ENCODE data around the gene CCDC85C.
"Not testable (repeated sequence)": the region's sequence is repeated elsewhere in the genome, so short reads cannot be mapped to it uniquely, and the experiment has no call there.

The CCDC85C gene

GRCh38 chr14:99643343-99643742 is 39.3 kb upstream of the CCDC85C start:
- Histone ChIP-seq H3K27me3 (ENCODE audit: insufficient read depth, low read length, poor library complexity) (no peaks in the 10 kb centered on the region), H3K79me2 (ENCODE audit: control insufficient read depth, insufficient read depth, low read length) (no peaks in the 10 kb centered on the region), H4K5ac (ENCODE audit: low read length) (no peak overlapping the region), H3K36me3 (ENCODE audit: control insufficient read depth, insufficient read depth, low read length) (no peaks in the 10 kb centered on the region), H3K4me3 (ENCODE audit: low read length) (no peak overlapping the region), H3K27ac (ENCODE audit: low read depth, low read length) (no peak overlapping the region), H3K4me2 (ENCODE audit: low read length) (no peak overlapping the region), H2BK15ac (replicated peaks; ENCODE audit: low read depth) (no peak overlapping the region), H2AK5ac (ENCODE audit: low read length) (no peak overlapping the region), H3K79me1 (ENCODE audit: low read length) (no peaks in the 10 kb centered on the region), H3K23ac (ENCODE audit: low read length) (no peak overlapping the region), H3K18ac (ENCODE audit: low read length) (no peak overlapping the region), H4K8ac (ENCODE audit: low read depth, low read length) (no peak overlapping the region), H3K56ac (ENCODE audit: low read length) (no peak overlapping the region), H3K4me1 (ENCODE audit: control insufficient read depth, low read depth, low read length) (peaks cover 8% of the 10 kb centered on the region), H3K4ac (ENCODE audit: low read depth, low read length) (no peak overlapping the region), H2BK120ac (ENCODE audit: low read depth, low read length) (no peak overlapping the region), H3K9ac (ENCODE audit: low read length) (no peak overlapping the region), H2BK5ac (ENCODE audit: low read length) (no peak overlapping the region)
- whole genome bisulfite sequencing (ENCODE audit: extremely low coverage, insufficient coverage, low lambda C conversion rate), result no CpG with 5 or more reads among the region's 6 CpGs
- no peak for DNase-seq

DNA sequence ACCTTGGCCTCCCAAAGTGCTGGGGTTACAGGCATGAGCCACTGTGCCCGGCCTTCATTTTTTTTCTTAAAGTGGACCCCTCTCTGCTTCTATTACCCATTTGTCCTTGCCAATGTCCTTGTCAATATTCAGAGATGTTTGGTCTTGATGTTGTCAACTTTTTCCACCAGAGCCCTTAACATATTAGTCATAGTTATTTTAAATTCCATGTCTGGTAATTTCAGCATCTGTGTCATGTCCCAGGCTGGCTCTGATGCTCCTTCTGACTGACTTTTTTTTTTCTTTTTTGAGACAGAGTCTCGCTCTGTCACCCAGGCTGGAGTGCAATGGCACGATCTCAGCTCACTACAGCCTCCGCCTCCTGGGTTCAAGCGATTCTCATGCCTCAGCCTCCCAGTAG is 38.8 kb upstream of the CCDC85C start:
- not testable (repeated sequence) for H3K56ac ChIP-seq (ENCODE audit: low read length); H3K4ac ChIP-seq (ENCODE audit: low read depth, low read length); H3K18ac ChIP-seq (ENCODE audit: low read length); H2BK120ac ChIP-seq (ENCODE audit: low read depth, low read length); H3K9ac ChIP-seq (ENCODE audit: low read length); H4K8ac ChIP-seq (ENCODE audit: low read depth, low read length); H3K79me1 ChIP-seq (ENCODE audit: low read length); H3K4me2 ChIP-seq (ENCODE audit: low read length); H3K4me1 ChIP-seq (ENCODE audit: control insufficient read depth, low read depth, low read length); H2BK5ac ChIP-seq (ENCODE audit: low read length); H3K4me3 ChIP-seq (ENCODE audit: low read length); H3K23ac ChIP-seq (ENCODE audit: low read length); DNase-seq; H3K79me2 ChIP-seq (ENCODE audit: control insufficient read depth, insufficient read depth, low read length); H3K36me3 ChIP-seq (ENCODE audit: control insufficient read depth, insufficient read depth, low read length); H2BK15ac ChIP-seq (replicated peaks; ENCODE audit: low read depth); H3K27ac ChIP-seq (ENCODE audit: low read depth, low read length); H3K27me3 ChIP-seq (ENCODE audit: insufficient read depth, low read length, poor library complexity); H2AK5ac ChIP-seq (ENCODE audit: low read length); H4K5ac ChIP-seq (ENCODE audit: low read length)
- WGBS (ENCODE audit: extremely low coverage, insufficient coverage, low lambda C conversion rate), result no CpG with 5 or more reads among the region's 5 CpGs

- H2BK15ac ChIP-seq (replicated peaks; ENCODE audit: low read depth), result no peak overlapping the region
- H3K4me2 ChIP-seq (ENCODE audit: low read length), result no peak overlapping the region
- H2AK5ac ChIP-seq (ENCODE audit: low read length), result no peak overlapping the region
- no peak overlapping the region for H4K5ac ChIP-seq (ENCODE audit: low read length)
- H3K36me3 ChIP-seq (ENCODE audit: control insufficient read depth, insufficient read depth, low read length), result no peaks in the 10 kb centered on the region
- no peak overlapping the region for H3K18ac ChIP-seq (ENCODE audit: low read length)
- no peak overlapping the region for H2BK120ac ChIP-seq (ENCODE audit: low read depth, low read length)
- H3K23ac ChIP-seq (ENCODE audit: low read length), result no peak overlapping the region
- no CpG with 5 or more reads among the region's 7 CpGs for WGBS (ENCODE audit: extremely low coverage, insufficient coverage, low lambda C conversion rate)
- H3K4me1 ChIP-seq (ENCODE audit: control insufficient read depth, low read depth, low read length), result no peaks in the 10 kb centered on the region
- H3K56ac ChIP-seq (ENCODE audit: low read length), result no peak overlapping the region
- no peak overlapping the region for H3K4me3 ChIP-seq (ENCODE audit: low read length)
- no peaks in the 10 kb centered on the region for H3K79me1 ChIP-seq (ENCODE audit: low read length)
- no peak overlapping the region for H2BK5ac ChIP-seq (ENCODE audit: low read length)
- no peaks in the 10 kb centered on the region for H3K27me3 ChIP-seq (ENCODE audit: insufficient read depth, low read length, poor library complexity)
- no peak overlapping the region for H3K27ac ChIP-seq (ENCODE audit: low read depth, low read length)
- H3K4ac ChIP-seq (ENCODE audit: low read depth, low read length), result no peak overlapping the region
- no peak for DNase-seq
- H3K79me2 ChIP-seq (ENCODE audit: control insufficient read depth, insufficient read depth, low read length), result no peaks in the 10 kb centered on the region
- no peak overlapping the region for H3K9ac ChIP-seq (ENCODE audit: low read length)
- H4K8ac ChIP-seq (ENCODE audit: low read depth, low read length), result no peak overlapping the region
Measured at GRCh38 chr14:99637624-99638023, 33.6 kb upstream of the CCDC85C start.

DNA sequence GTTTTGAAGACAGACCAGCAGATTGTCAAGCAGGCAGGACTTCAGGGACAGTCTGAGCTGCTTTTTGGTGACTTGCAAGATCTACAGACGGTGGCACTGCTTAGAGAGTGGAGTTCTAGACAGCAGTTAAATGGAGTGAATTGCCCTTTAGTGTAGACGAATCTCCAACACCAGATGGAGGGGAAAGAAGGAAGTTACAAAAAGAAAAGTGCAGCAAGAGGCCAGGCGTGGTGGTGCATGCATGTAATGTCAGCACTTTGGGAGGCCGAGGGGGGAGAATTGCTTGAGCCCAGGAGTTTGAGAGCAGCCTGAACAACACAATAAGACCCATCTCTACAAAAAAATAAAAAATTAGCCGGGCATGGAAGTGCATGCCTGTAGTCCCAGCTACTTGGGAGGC is 32.5 kb upstream of the CCDC85C start:
- no peaks in the 10 kb centered on the region for H3K4me1 ChIP-seq (ENCODE audit: control insufficient read depth, low read depth, low read length)
- H3K9ac ChIP-seq (ENCODE audit: low read length), result no peak overlapping the region
- no peak overlapping the region for H3K4me2 ChIP-seq (ENCODE audit: low read length)
- no peak overlapping the region for H3K4ac ChIP-seq (ENCODE audit: low read depth, low read length)
- H2BK15ac ChIP-seq (replicated peaks; ENCODE audit: low read depth), result no peak overlapping the region
- no peaks in the 10 kb centered on the region for H3K79me1 ChIP-seq (ENCODE audit: low read length)
- no peak overlapping the region for H3K23ac ChIP-seq (ENCODE audit: low read length)
- WGBS (ENCODE audit: extremely low coverage, insufficient coverage, low lambda C conversion rate), result no CpG with 5 or more reads among the region's 5 CpGs
- no peaks in the 10 kb centered on the region for H3K27me3 ChIP-seq (ENCODE audit: insufficient read depth, low read length, poor library complexity)
- no peak overlapping the region for H3K18ac ChIP-seq (ENCODE audit: low read length)
- no peak overlapping the region for H3K27ac ChIP-seq (ENCODE audit: low read depth, low read length)
- H4K8ac ChIP-seq (ENCODE audit: low read depth, low read length), result no peak overlapping the region
- no peak overlapping the region for H2BK120ac ChIP-seq (ENCODE audit: low read depth, low read length)
- no peak overlapping the region for H2AK5ac ChIP-seq (ENCODE audit: low read length)
- H3K4me3 ChIP-seq (ENCODE audit: low read length), result no peak overlapping the region
- no peak overlapping the region for H2BK5ac ChIP-seq (ENCODE audit: low read length)
- DNase-seq, result no peak
- no peak overlapping the region for H3K56ac ChIP-seq (ENCODE audit: low read length)
- no peaks in the 10 kb centered on the region for H3K79me2 ChIP-seq (ENCODE audit: control insufficient read depth, insufficient read depth, low read length)
- no peak overlapping the region for H4K5ac ChIP-seq (ENCODE audit: low read length)
- H3K36me3 ChIP-seq (ENCODE audit: control insufficient read depth, insufficient read depth, low read length), result no peaks in the 10 kb centered on the region

- H3K4me1 ChIP-seq (ENCODE audit: control insufficient read depth, low read depth, low read length), result no peaks in the 10 kb centered on the region
- no peak overlapping the region for H2BK15ac ChIP-seq (replicated peaks; ENCODE audit: low read depth)
- no peak overlapping the region for H3K4me3 ChIP-seq (ENCODE audit: low read length)
- no peak overlapping the region for H3K18ac ChIP-seq (ENCODE audit: low read length)
- H2AK5ac ChIP-seq (ENCODE audit: low read length), result no peak overlapping the region
- H3K4ac ChIP-seq (ENCODE audit: low read depth, low read length), result no peak overlapping the region
- H2BK120ac ChIP-seq (ENCODE audit: low read depth, low read length), result no peak overlapping the region
- no peak overlapping the region for H3K56ac ChIP-seq (ENCODE audit: low read length)
- no peak overlapping the region for H4K5ac ChIP-seq (ENCODE audit: low read length)
- no peaks in the 10 kb centered on the region for H3K79me2 ChIP-seq (ENCODE audit: control insufficient read depth, insufficient read depth, low read length)
- H3K36me3 ChIP-seq (ENCODE audit: control insufficient read depth, insufficient read depth, low read length), result no peaks in the 10 kb centered on the region
- H3K79me1 ChIP-seq (ENCODE audit: low read length), result no peaks in the 10 kb centered on the region
- H2BK5ac ChIP-seq (ENCODE audit: low read length), result no peak overlapping the region
- H3K27ac ChIP-seq (ENCODE audit: low read depth, low read length), result no peak overlapping the region
- no peak for DNase-seq
- no peak overlapping the region for H4K8ac ChIP-seq (ENCODE audit: low read depth, low read length)
- no CpG with 5 or more reads among the region's 8 CpGs for WGBS (ENCODE audit: extremely low coverage, insufficient coverage, low lambda C conversion rate)
- H3K9ac ChIP-seq (ENCODE audit: low read length), result no peak overlapping the region
- H3K23ac ChIP-seq (ENCODE audit: low read length), result no peak overlapping the region
- no peak overlapping the region for H3K4me2 ChIP-seq (ENCODE audit: low read length)
- no peaks in the 10 kb centered on the region for H3K27me3 ChIP-seq (ENCODE audit: insufficient read depth, low read length, poor library complexity)
Measured at GRCh38 chr14:99635116-99635515, 31.1 kb upstream of the CCDC85C start.

DNA sequence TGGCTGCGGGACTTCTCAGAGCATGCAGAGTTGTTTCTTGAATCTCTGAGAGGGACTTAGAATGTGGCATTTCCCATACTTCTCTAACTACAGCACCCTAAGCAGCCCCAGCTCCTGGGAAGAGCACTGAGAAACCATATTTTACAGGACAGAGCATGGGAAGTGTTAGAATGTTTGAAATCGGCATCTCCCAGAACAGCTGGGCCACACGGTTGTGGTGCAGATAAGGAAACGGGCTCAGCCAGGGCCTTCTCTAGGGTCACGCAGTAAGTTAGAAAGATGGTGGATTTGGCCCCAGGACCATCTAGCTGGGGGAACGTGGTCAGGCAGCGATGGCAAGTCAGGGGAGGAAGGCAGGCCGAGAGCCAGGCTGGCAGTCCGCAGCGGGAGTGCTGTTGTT is 30.4 kb upstream of the CCDC85C start:
- Histone ChIP-seq H2BK120ac (ENCODE audit: low read depth, low read length) (no peak overlapping the region), H3K18ac (ENCODE audit: low read length) (no peak overlapping the region)

More for the DNA sequence above, 30.4 kb upstream of the CCDC85C start:
- Histone ChIP-seq H2AK5ac (ENCODE audit: low read length) (no peak overlapping the region), H3K4me3 (ENCODE audit: low read length) (no peak overlapping the region), H3K4ac (ENCODE audit: low read depth, low read length) (no peak overlapping the region), H3K23ac (ENCODE audit: low read length) (no peak overlapping the region), H3K9ac (ENCODE audit: low read length) (no peak overlapping the region), H3K4me1 (ENCODE audit: control insufficient read depth, low read depth, low read length) (no peaks in the 10 kb centered on the region), H4K5ac (ENCODE audit: low read length) (no peak overlapping the region), H2BK5ac (ENCODE audit: low read length) (no peak overlapping the region), H2BK15ac (replicated peaks; ENCODE audit: low read depth) (no peak overlapping the region), H3K79me1 (ENCODE audit: low read length) (no peaks in the 10 kb centered on the region), H3K36me3 (ENCODE audit: control insufficient read depth, insufficient read depth, low read length) (no peaks in the 10 kb centered on the region), H3K27ac (ENCODE audit: low read depth, low read length) (no peak overlapping the region), H3K56ac (ENCODE audit: low read length) (no peak overlapping the region), H3K27me3 (ENCODE audit: insufficient read depth, low read length, poor library complexity) (no peaks in the 10 kb centered on the region), H4K8ac (ENCODE audit: low read depth, low read length) (no peak overlapping the region), H3K79me2 (ENCODE audit: control insufficient read depth, insufficient read depth, low read length) (no peaks in the 10 kb centered on the region), H3K4me2 (ENCODE audit: low read length) (no peak overlapping the region)
- no CpG with 5 or more reads among the region's 10 CpGs for WGBS (ENCODE audit: extremely low coverage, insufficient coverage, low lambda C conversion rate)
- no peak for DNase-seq
